Fibroblast of lung (primary cell): Measurements from ENCODE around the gene CHST12. TPM values are rescaled to one million over a fixed set of nuclear protein-coding genes. Genes with fewer than 3 reads are reported as not detected.
"Not testable (repeated sequence)": the region's sequence is repeated elsewhere in the genome, so short reads cannot be mapped to it uniquely, and the experiment has no call there.

Experiments used
- DNase-seq, 2 donors: peaks; one replicate each; pipeline versions ENCODE4 v3.0.0 to v3.0.0-alpha.2; 2010; ENCODE audit warnings: low read depth in 2 of 2
- H2AFZ ChIP-seq: 2 replicates; pipeline ENCODE4 v1.5.1; 2012; ENCODE audit warnings: low read length, control low read depth, inconsistent platforms
- H3K27ac ChIP-seq: 2 replicates; pipeline ENCODE4 v1.5.1; 2011; ENCODE audit warnings: low read length, control low read depth; ENCODE audit not compliant: insufficient read depth
- H3K27me3 ChIP-seq: 2 replicates; pipeline ENCODE4 v1.5.1; 2011; ENCODE audit warnings: mild to moderate bottlenecking, low read length; ENCODE audit not compliant: control insufficient read depth, insufficient read depth
- H3K36me3 ChIP-seq: 2 replicates; pipeline ENCODE4 v1.5.1; 2011; ENCODE audit warnings: low read length; ENCODE audit not compliant: control insufficient read depth, insufficient read depth
- H3K4me1 ChIP-seq: 2 replicates; pipeline ENCODE4 v1.5.1; 2011; ENCODE audit warnings: low read length; ENCODE audit not compliant: control insufficient read depth, insufficient read depth; ENCODE audit errors: extremely low read depth
- H3K4me2 ChIP-seq: 2 replicates; pipeline ENCODE4 v1.5.1; 2011; ENCODE audit warnings: low read length, control low read depth; ENCODE audit not compliant: insufficient read depth; ENCODE audit errors: extremely low read depth
- H3K4me3 ChIP-seq, 4 experiments: fragments of 200-600 bp in 1 of 4; sonication (generic) in 1 of 4; replicated peaks in 1 of 4; 2 replicates each; pipeline ENCODE4 v1.5.1; 2011 to 2016; ENCODE audit warnings: low read length in 4 of 4, low read depth in 3 of 4, mild to moderate bottlenecking in 3 of 4, control low read depth in 2 of 4, inconsistent platforms in 1 of 4, mixed read lengths in 1 of 4; ENCODE audit not compliant: insufficient read depth in 1 of 4; ENCODE audit errors: control extremely low read depth in 1 of 4
- H3K79me2 ChIP-seq: 2 replicates; pipeline ENCODE4 v1.5.1; 2012; ENCODE audit warnings: mild to moderate bottlenecking, low read length, inconsistent platforms; ENCODE audit not compliant: control insufficient read depth, insufficient read depth
- H3K9ac ChIP-seq: 2 replicates; pipeline ENCODE4 v1.5.1; 2011; ENCODE audit warnings: mild to moderate bottlenecking, low read length, control low read depth; ENCODE audit not compliant: insufficient read depth
- H3K9me3 ChIP-seq: 2 replicates; pipeline ENCODE4 v1.5.1; 2012; ENCODE audit warnings: low read depth, low read length; ENCODE audit not compliant: control insufficient read depth, insufficient read depth
- H4K20me1 ChIP-seq: 2 replicates; pipeline ENCODE4 v1.5.1; 2011; ENCODE audit warnings: low read length; ENCODE audit not compliant: control insufficient read depth, insufficient read depth; ENCODE audit errors: extremely low read depth
- EZH2 ChIP-seq: IDR thresholded peaks from 2 replicates; pipeline ENCODE4 v1.5.1; 2012; ENCODE audit warnings: low read length, control low read depth, mild to moderate bottlenecking; ENCODE audit errors: missing control alignments
- polyA plus RNA-seq, 2 donors: library from polyadenylated mRNA; depleted of rRNA in 1 of 2; stranded (reverse) in 1 of 2; unstranded in 1 of 2; fragments of >200 nt; gene quantifications; 2 replicates each; pipeline ENCODE4 v1.2.1, GENCODE V29; 2011 to 2012; ENCODE audit warnings: missing spikeins in 1 of 2
- total RNA-seq: library from RNA; depleted of rRNA; stranded (reverse); fragments of >200 nt; gene quantifications from 2 replicates; pipeline ENCODE4 v1.2.1, GENCODE V29; 2014
- TF ChIP-seq, protein P1 (sequence below), 2 donors: IDR thresholded peaks in 1 of 2; conservative IDR thresholded peaks in 1 of 2; 1 replicate in 1 of 2; 2 replicates in 1 of 2; pipeline ENCODE4 v1.5.1; 2011 to 2012; ENCODE audit warnings: low read length in 2 of 2, control low read depth in 1 of 2, inconsistent platforms in 1 of 2, low read depth in 1 of 2, mild to moderate bottlenecking in 1 of 2

CHST12 gene
- total and polyA plus RNA-seq, 2 donors (not counting 1 experiment from before 2014, with no cell fraction given): 3.5 to 9.5 TPM

GRCh38 chr7:2376351-2377154 lies 26.9 kb upstream of the CHST12 start:
- H3K4me2 ChIP-seq: no peak overlapping the region
- no peaks in the 10 kb centered on the region for H3K27me3 ChIP-seq
- H2AFZ ChIP-seq: no peak overlapping the region
- no peaks in the 10 kb centered on the region for H3K9me3 ChIP-seq
- no peaks in the 10 kb centered on the region for H3K4me1 ChIP-seq
- no peak overlapping the region for H3K9ac ChIP-seq
- H3K27ac ChIP-seq: no peak overlapping the region
- DNase-seq: no peak
- peaks cover 56% of the 10 kb centered on the region for H3K36me3 ChIP-seq
- H3K4me3 ChIP-seq: no peak overlapping the region
- H3K79me2 ChIP-seq: peaks cover 13% of the 10 kb centered on the region
- H4K20me1 ChIP-seq: no peaks in the 10 kb centered on the region
- TF ChIP-seq, protein P1, sequence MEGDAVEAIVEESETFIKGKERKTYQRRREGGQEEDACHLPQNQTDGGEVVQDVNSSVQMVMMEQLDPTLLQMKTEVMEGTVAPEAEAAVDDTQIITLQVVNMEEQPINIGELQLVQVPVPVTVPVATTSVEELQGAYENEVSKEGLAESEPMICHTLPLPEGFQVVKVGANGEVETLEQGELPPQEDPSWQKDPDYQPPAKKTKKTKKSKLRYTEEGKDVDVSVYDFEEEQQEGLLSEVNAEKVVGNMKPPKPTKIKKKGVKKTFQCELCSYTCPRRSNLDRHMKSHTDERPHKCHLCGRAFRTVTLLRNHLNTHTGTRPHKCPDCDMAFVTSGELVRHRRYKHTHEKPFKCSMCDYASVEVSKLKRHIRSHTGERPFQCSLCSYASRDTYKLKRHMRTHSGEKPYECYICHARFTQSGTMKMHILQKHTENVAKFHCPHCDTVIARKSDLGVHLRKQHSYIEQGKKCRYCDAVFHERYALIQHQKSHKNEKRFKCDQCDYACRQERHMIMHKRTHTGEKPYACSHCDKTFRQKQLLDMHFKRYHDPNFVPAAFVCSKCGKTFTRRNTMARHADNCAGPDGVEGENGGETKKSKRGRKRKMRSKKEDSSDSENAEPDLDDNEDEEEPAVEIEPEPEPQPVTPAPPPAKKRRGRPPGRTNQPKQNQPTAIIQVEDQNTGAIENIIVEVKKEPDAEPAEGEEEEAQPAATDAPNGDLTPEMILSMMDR (conservative IDR thresholded peaks at IDR 0.05 in 1 of 2, IDR thresholded peaks at IDR 0.05 in 1 of 2; ENCODE audit: low read depth in 1 of 2, low read length in 2 of 2): no peak
- no peak for TF ChIP-seq EZH2

GRCh38 chr7:2377492-2377891 lies 25.9 kb upstream of the CHST12 start:
- not testable (repeated sequence) for H2AFZ ChIP-seq, H3K4me1 ChIP-seq, H3K9ac ChIP-seq, H3K27ac ChIP-seq, DNase-seq, H3K9me3 ChIP-seq, H3K27me3 ChIP-seq, H3K4me3 ChIP-seq, H3K4me2 ChIP-seq, H4K20me1 ChIP-seq
- Histone ChIP-seq H3K36me3 (peaks cover 54% of the 10 kb centered on the region), H3K79me2 (peaks cover 13% of the 10 kb centered on the region)

GRCh38 chr7:2378125-2378524 lies 25.3 kb upstream of the CHST12 start:
- DNase-seq, H4K20me1 ChIP-seq: not testable (repeated sequence)
- H3K79me2 ChIP-seq: peaks cover 13% of the 10 kb centered on the region

DNA sequence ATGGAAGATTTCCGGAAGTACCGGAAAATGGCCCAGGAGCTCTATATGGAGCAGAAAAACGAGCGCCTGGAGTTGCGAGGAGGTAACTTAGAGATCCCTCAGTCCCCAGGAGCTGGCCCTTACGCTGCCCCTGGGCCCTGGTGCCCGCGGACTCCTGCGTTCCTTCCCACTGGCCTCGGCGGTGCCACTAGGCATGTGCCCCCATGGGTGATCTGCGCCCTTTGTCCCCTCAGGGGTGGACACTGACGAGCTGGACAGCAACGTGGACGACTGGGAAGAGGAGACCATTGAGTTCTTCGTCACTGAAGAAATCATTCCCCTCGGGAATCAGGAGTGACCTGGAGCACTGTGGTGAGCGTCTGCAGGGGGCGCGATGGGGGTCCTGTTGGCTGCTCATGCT lies 24.2 kb upstream of the CHST12 start:
- H3K79me2 ChIP-seq: peaks cover 13% of the 10 kb centered on the region
- no peak overlapping the region for H3K9ac ChIP-seq
- no peak overlapping the region for H3K27ac ChIP-seq
- TF ChIP-seq, protein P1 (conservative IDR thresholded peaks at IDR 0.05 in 1 of 2, IDR thresholded peaks at IDR 0.05 in 1 of 2; ENCODE audit: low read depth in 1 of 2, low read length in 2 of 2): no peak
- TF ChIP-seq EZH2: no peak
- H3K36me3 ChIP-seq: peaks cover 48% of the 10 kb centered on the region
- H4K20me1 ChIP-seq: no peaks in the 10 kb centered on the region
- H3K4me2 ChIP-seq: no peak overlapping the region
- H3K4me1 ChIP-seq: no peaks in the 10 kb centered on the region
- no peaks in the 10 kb centered on the region for H3K27me3 ChIP-seq
- H2AFZ ChIP-seq: no peak overlapping the region
- DNase-seq: no peak
- H3K4me3 ChIP-seq: no peak overlapping the region
- H3K9me3 ChIP-seq: no peaks in the 10 kb centered on the region

More at GRCh38 chr7:2378125-2378524, 25.3 kb upstream of the CHST12 start:
- not testable (repeated sequence) for H3K9ac ChIP-seq, H3K27ac ChIP-seq, H3K4me1 ChIP-seq, H3K27me3 ChIP-seq, H2AFZ ChIP-seq, H3K9me3 ChIP-seq, H3K4me3 ChIP-seq, H3K4me2 ChIP-seq
- H3K36me3 ChIP-seq: peaks cover 53% of the 10 kb centered on the region
